Gastroesophageal sphincter (tissue), 4 donors: ENCODE measurements around the gene ANK2. TPM values are rescaled to one million over a fixed set of nuclear protein-coding genes. Genes with fewer than 3 reads are reported as not detected.

ENCODE experiments used
- ATAC-seq: fragments of 150-250 bp; one replicate; pipeline ENCODE4 v1.9.1; 2016; ENCODE audit warnings: mild to moderate bottlenecking, moderate library complexity
- H3K27ac ChIP-seq, 4 donors: fragments of 200-600 bp; sonication (generic) in 3 of 4; 1 replicate in 3 of 4; 2 replicates in 1 of 4; pipeline ENCODE4 v1.5.1; 2016 to 2019
- H3K27me3 ChIP-seq: fragments of 200-600 bp; sonication (generic); one replicate; pipeline ENCODE4 v1.5.1; 2019
- H3K36me3 ChIP-seq, 2 donors: fragments of 200-600 bp; sonication (generic); one replicate each; pipeline ENCODE4 v1.5.1; 2019; ENCODE audit warnings: control low read depth in 1 of 2
- H3K4me1 ChIP-seq, 3 donors: fragments of 200-600 bp; sonication (generic); 1 replicate in 2 of 3; 2 replicates in 1 of 3; pipeline ENCODE4 v1.5.1; 2016 to 2019; ENCODE audit warnings: control low read depth in 2 of 3
- H3K4me3 ChIP-seq, 2 donors: fragments of 200-600 bp; sonication (generic); one replicate each; pipeline ENCODE4 v1.5.1; 2019; ENCODE audit warnings: mild to moderate bottlenecking in 1 of 2, moderate library complexity in 1 of 2
- H3K9me3 ChIP-seq, 3 donors: fragments of 200-600 bp; sonication (generic); one replicate each; pipeline ENCODE4 v1.5.1; 2017 to 2019; ENCODE audit warnings: control low read depth in 2 of 3
- EP300 ChIP-seq: sonication (generic); formaldehyde crosslinking; IDR thresholded peaks from one replicate; pipeline ENCODE4 v1.6.1; 2017; ENCODE audit warnings: antibody characterized with exemption, mild to moderate bottlenecking
- POLR2A ChIP-seq, 2 donors: fragments of 450-650 bp; IDR thresholded peaks; one replicate each; pipeline ENCODE4 v1.6.1; 2017; ENCODE audit warnings: antibody characterized with exemption in 2 of 2, mild to moderate bottlenecking in 2 of 2, moderate library complexity in 1 of 2
- POLR2AphosphoS5 ChIP-seq: sonication (generic); formaldehyde crosslinking; IDR thresholded peaks from one replicate; pipeline ENCODE4 v1.6.1; 2017; ENCODE audit warnings: antibody characterized with exemption
- WGBS, 2 donors: methylation state at CpG; one replicate each; pipeline ENCODE4 v1.1.5; 2018; ENCODE audit warnings: low coverage in 1 of 2; 5-methylcytosine and 5-hydroxymethylcytosine counted together
- total RNA-seq, 4 donors: library from RNA; depleted of rRNA; stranded (reverse); fragments of >200 nt; gene quantifications; one replicate each; pipeline ENCODE4 v1.1.0, GENCODE V29; 2016
- TF ChIP-seq, protein P1 (sequence below), 4 experiments: fragments of 200-600 bp in 2 of 4; fragments of 450-650 bp in 2 of 4; sonication (generic) in 1 of 4; IDR thresholded peaks; one replicate each; pipeline ENCODE4 v1.5.1; 2017 to 2019; ENCODE audit warnings: antibody characterized with exemption in 4 of 4, mild to moderate bottlenecking in 2 of 4, moderate library complexity in 2 of 4

Gene ANK2
- total RNA-seq, 4 donors from 2014 or later, result 84.9 to 104 (median 91.5) TPM

DNA sequence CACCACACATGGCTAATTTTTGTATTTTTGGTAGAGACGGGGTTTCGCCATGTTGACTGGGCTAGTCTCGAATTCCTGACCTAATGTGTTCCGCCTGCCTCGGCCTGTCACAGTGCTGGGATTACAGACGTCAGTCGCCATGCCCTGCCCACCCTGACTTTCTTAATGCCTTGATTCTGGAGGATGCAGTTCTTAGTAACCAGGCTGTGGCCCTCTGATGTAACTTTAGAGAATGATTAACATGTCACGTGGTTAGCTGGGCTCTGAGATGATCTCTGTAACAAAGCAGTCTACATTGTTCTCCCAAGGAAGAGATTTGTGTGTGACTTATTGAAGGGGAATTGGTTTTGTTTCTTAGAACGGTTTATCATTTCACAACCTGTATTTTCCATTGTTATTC lies 30.6 kb downstream of the ANK2 start:
- TF ChIP-seq POLR2AphosphoS5 (no peak), POLR2A (IDR thresholded peaks at IDR 0.05) (no peak), EP300 (no peak)
- TF ChIP-seq, protein P1, sequence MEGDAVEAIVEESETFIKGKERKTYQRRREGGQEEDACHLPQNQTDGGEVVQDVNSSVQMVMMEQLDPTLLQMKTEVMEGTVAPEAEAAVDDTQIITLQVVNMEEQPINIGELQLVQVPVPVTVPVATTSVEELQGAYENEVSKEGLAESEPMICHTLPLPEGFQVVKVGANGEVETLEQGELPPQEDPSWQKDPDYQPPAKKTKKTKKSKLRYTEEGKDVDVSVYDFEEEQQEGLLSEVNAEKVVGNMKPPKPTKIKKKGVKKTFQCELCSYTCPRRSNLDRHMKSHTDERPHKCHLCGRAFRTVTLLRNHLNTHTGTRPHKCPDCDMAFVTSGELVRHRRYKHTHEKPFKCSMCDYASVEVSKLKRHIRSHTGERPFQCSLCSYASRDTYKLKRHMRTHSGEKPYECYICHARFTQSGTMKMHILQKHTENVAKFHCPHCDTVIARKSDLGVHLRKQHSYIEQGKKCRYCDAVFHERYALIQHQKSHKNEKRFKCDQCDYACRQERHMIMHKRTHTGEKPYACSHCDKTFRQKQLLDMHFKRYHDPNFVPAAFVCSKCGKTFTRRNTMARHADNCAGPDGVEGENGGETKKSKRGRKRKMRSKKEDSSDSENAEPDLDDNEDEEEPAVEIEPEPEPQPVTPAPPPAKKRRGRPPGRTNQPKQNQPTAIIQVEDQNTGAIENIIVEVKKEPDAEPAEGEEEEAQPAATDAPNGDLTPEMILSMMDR (IDR thresholded peaks at IDR 0.05), result no peak
- Histone ChIP-seq H3K36me3 (no peaks in the 10 kb centered on the region), H3K4me1 (no peaks in the 10 kb centered on the region), H3K4me3 (no peak overlapping the region), H3K9me3 (no peaks in the 10 kb centered on the region), H3K27me3 (no peaks in the 10 kb centered on the region), H3K27ac (no peak overlapping the region)
- ATAC-seq, result no peak
- 76 to 86% methylated on average over 3 to 8 of the region's 9 CpGs for WGBS, 2 donors

DNA sequence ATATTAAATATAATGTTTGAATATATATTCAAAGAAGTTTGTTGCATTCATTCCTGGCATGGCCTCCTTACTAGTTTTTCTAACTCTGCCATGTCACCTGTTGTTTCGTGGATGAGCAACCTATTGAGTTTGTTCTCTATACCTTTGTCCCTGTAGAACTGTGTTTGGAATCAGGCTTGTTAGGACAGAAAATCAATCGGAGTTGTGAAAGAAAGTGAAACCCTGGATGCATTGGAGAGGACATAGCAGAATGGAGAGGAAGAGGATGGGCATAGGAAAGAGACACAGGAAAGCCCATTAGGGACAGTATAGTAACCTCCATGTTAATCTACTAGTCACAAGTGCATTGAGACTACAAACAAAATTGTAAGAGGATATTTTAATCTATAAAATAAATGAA lies 31.2 kb downstream of the ANK2 start:
- 36 to 75% methylated on average over 1 to 2 of the region's 2 CpGs for WGBS, 2 donors
- Histone ChIP-seq H3K9me3 (no peaks in the 10 kb centered on the region), H3K36me3 (no peaks in the 10 kb centered on the region), H3K27ac (no peak overlapping the region), H3K4me3 (no peak overlapping the region), H3K27me3 (no peaks in the 10 kb centered on the region), H3K4me1 (no peaks in the 10 kb centered on the region)
- ATAC-seq, result no peak
- TF ChIP-seq POLR2AphosphoS5 (no peak), POLR2A (IDR thresholded peaks at IDR 0.05) (no peak), EP300 (no peak)
- TF ChIP-seq, protein P1 (IDR thresholded peaks at IDR 0.05), result no peak

DNA sequence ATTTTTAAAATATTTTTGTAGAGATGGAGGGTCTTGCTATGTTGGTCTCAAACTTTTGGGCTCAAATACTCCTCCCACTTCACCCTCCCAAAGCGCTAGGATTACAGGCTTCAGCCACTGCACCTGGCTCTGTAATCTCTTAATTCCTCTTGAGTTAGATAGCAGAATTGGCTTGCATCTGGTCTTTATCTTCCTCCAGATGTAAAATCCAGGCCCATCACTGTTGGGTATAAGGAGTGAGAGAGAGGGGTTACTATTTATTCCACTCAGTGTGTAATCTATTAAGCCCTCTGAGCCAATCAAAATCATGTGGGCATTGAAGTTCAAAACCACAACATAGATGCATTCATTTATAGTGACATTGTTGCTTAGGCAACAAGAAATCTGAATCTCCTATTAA lies 33.9 kb downstream of the ANK2 start:
- TF ChIP-seq POLR2AphosphoS5, result no peak
- TF ChIP-seq, protein P1 (IDR thresholded peaks at IDR 0.05), result no peak
- TF ChIP-seq POLR2A (IDR thresholded peaks at IDR 0.05), result no peak
- no peak for TF ChIP-seq EP300
- WGBS, 2 donors, result 100% methylated on average over 1 of the region's 1 CpG
- no peak overlapping the region for H3K4me3 ChIP-seq
- no peaks in the 10 kb centered on the region for H3K9me3 ChIP-seq
- ATAC-seq, result no peak
- H3K27me3 ChIP-seq, result no peaks in the 10 kb centered on the region
- no peak overlapping the region for H3K27ac ChIP-seq
- no peaks in the 10 kb centered on the region for H3K4me1 ChIP-seq
- no peaks in the 10 kb centered on the region for H3K36me3 ChIP-seq

DNA sequence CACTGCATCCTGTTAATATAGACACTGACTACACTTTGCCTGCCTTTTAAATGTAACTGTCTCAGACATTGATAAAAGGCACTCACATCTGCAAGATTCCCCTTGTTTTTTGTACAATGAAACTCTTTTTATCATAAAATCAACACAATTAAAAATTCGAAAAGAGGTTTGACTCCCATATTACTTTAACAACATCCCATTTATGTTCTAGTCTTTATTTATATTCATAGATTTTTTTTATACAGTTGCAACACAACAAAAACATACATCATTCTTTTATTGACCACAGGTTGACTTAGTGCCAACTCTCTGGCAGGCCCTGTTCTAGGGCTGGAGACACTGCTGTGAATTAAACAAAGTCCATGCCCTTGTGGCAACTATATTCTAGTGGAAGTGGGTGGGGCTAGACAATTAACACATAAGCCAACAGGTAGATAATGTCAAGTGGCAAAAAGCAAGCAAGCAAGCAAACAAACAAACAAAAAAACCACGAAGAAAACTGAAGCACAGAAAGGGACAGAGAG lies 36.8 kb downstream of the ANK2 start:
- TF ChIP-seq POLR2A (IDR thresholded peaks at IDR 0.05) (no peak), POLR2AphosphoS5 (no peak), EP300 (no peak)
- TF ChIP-seq, protein P1 (IDR thresholded peaks at IDR 0.05), result no peak
- H3K9me3 ChIP-seq, result no peaks in the 10 kb centered on the region
- H3K27ac ChIP-seq, result no peak overlapping the region
- H3K4me3 ChIP-seq, result no peak overlapping the region
- no peaks in the 10 kb centered on the region for H3K27me3 ChIP-seq
- WGBS, 2 donors, result 57 to 74% methylated on average over 2 of the region's 2 CpGs
- no peaks in the 10 kb centered on the region for H3K4me1 ChIP-seq
- H3K36me3 ChIP-seq, result no peaks in the 10 kb centered on the region
- ATAC-seq, result no peak

DNA sequence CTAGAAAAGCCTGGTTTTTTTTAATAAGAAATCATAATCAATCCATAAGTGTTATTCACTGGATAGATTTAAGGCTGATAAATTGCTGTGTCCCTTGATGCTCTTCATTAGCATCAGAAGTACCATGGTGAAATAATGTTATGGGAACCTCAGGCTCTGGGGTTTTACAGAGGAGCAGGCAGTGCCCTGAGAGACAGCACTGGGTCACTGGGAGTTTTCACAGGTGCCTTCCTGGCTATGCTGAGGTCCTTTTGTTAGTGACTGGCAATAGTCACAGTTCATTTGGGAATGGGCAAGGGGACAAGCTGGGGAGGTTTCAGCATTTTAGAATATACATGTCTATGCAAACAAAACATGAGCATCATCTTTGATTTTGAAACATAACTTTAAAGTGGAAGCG lies 38.6 kb downstream of the ANK2 start:
- ATAC-seq, result no peak
- no peaks in the 10 kb centered on the region for H3K4me1 ChIP-seq
- no peaks in the 10 kb centered on the region for H3K36me3 ChIP-seq
- WGBS, 2 donors, result 67 to 100% methylated on average over 1 of the region's 1 CpG
- H3K27me3 ChIP-seq, result no peaks in the 10 kb centered on the region
- no peak for TF ChIP-seq EP300
- no peak for TF ChIP-seq POLR2A (IDR thresholded peaks at IDR 0.05)
- TF ChIP-seq POLR2AphosphoS5, result no peak
- no peak overlapping the region for H3K4me3 ChIP-seq
- no peak overlapping the region for H3K27ac ChIP-seq
- no peaks in the 10 kb centered on the region for H3K9me3 ChIP-seq
